ENCODE measurements around the gene GSTO1.

The GSTO1 gene

DNA sequence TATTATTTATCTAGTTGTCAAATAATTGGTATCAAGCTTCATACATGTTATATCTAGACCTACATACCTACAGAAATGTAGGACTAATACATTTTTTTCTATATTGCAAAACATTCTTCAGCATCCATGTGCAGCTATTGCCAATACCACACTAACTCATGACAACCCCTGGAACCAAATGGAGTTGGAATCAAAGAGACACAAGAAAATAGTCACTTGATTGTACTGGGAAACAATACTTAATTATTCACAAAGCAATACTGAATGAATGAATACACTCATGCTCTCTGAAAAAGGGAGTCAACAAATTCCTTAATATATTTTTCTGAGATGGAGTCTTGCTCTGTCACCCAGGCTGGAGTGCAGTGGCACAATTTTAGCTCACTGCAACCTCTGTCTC lies 12.1 kb upstream of the GSTO1 start:
- TF ChIP-seq, protein P1, sequence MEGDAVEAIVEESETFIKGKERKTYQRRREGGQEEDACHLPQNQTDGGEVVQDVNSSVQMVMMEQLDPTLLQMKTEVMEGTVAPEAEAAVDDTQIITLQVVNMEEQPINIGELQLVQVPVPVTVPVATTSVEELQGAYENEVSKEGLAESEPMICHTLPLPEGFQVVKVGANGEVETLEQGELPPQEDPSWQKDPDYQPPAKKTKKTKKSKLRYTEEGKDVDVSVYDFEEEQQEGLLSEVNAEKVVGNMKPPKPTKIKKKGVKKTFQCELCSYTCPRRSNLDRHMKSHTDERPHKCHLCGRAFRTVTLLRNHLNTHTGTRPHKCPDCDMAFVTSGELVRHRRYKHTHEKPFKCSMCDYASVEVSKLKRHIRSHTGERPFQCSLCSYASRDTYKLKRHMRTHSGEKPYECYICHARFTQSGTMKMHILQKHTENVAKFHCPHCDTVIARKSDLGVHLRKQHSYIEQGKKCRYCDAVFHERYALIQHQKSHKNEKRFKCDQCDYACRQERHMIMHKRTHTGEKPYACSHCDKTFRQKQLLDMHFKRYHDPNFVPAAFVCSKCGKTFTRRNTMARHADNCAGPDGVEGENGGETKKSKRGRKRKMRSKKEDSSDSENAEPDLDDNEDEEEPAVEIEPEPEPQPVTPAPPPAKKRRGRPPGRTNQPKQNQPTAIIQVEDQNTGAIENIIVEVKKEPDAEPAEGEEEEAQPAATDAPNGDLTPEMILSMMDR (IDR thresholded peaks at IDR 0.05) = no peak

DNA sequence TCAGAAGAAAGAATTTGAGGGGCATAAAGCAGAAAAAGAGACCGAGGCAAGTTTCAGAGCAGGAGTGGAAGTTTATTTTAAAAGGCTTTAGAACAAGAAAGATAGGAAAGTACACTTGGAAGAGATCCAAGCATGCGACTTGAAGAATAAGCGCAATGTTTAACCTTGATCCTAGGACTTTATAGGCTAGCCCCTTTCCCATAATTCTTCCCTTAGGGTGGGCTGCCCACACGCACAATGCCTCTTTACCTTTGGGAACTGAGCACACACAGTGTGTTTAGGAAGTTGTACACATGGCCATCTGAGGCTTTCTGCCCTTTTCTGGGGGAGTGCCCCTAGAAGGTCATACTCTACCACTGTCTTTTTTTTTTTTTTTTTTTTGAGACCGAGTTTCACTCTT lies 11.2 kb upstream of the GSTO1 start:
- TF ChIP-seq, protein P1 (IDR thresholded peaks at IDR 0.05) = no peak

DNA sequence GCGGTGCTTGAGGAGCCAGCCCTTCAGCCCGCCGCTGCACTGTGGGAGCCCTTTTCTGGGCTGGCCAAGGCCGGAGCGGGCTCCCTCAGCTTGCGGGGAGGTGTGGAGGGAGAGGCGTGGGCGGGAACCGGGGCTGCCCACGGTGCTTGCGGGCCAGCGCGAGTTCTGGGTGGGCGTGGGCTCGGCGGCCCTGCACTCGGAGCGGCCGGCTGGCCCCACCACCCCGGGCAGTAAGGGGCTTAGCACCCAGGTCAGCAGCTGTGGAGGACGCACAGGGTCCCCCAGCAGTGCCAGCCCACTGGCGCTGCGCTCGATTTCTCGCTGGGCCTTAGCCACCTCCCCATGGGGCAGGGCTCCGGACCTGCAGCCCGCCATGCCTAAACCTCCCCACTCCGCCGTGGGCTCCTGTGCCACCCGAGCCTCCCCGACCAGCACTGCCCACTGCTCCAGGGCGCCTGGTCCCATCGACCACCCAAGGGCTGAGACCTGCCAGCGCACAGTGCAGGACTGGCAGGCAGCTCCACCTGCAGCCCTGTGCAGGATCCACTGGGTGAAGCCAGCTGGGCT lies 9.5 kb upstream of the GSTO1 start:
- TF ChIP-seq, protein P1 (IDR thresholded peaks at IDR 0.05) = no peak

DNA sequence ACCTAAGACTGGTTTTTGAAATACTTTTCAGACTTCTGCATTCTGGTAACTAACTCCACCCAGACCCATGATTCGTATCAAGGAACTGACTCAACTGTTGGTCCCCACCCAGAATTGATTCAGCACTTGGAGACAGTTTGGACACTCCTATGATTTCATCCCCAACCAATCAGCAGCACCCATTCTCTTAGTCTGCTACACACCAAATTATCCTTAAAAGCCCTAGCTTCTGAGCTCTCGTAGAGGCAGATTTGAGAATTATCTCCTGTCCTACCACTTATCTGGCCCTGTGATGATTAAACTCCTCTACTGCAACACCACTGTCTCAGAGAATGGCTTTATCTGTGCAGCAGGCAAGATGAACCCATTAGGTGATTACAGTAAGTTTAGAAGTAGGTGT lies 7.7 kb upstream of the GSTO1 start:
- TF ChIP-seq, protein P1 (IDR thresholded peaks at IDR 0.05) = no peak

DNA sequence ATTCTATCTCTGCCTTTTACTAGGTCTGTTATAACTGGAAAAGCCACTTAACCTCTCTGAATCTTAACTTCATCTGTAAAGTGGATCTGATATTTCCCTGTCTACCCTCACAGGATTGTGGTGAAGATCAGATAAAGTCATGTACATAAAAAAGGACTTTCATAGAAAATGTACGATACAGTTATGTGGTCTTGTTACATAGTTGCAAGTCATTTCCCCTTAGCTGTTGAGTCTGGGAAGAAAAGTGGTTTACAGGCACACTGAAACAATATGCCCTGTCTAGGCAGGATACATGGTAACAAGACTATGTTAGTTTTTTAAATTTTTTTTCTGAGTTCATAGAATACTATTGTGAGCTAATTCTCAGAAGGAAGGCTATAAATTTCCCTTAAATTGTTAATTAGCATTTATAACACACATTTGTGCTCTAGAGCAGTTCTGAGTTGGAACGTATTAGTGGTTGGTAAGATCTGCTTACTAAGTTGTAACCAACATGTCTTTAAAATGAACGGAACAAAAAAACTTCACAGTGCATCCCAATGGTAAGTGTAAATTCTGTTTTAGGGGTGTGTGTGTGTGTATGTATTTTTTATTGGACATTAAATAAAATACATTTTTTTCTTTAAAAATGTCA lies 7.1 kb upstream of the GSTO1 start:
- TF ChIP-seq, protein P1 (IDR thresholded peaks at IDR 0.05) = no peak

DNA sequence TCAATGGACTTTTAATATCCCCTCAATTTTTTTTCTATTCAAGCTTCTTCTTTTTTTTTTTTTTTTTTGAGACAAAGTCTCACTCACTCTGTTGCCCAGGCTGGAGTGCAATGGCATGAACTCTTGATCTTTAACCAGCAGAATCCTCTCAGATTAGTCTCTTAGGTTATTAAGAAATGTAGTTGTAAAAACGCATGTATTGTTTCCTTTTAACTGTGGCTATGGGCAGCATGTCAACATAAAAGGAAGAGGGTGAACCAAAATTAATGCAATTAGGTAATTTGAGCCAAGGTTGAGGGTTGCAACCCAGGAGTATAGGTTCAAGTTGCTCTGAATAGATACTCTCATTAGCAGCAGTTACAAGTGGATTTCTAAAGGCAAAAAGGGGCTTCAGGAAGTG lies 4.3 kb upstream of the GSTO1 start:
- TF ChIP-seq, protein P1 (IDR thresholded peaks at IDR 0.05) = no peak

DNA sequence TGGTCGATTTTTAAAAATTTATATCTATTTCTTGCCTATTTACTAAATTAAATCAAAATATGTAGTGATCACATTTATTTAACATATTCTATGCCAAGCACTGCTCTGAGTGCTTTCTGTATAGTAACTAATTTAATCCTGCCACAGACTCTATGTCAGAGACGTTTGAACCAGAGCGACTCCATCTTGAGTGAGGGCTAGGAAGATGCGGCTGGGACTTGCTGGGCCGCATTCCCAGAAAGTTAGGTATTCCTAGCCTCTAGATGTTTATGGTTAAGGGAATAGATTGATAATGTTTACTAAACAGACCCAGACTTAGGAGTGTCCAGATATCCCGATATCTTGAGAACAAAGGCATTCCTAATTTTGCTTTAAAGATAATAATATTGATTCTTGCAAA lies 3.2 kb upstream of the GSTO1 start:
- TF ChIP-seq, protein P1 (IDR thresholded peaks at IDR 0.05) = no peak

DNA sequence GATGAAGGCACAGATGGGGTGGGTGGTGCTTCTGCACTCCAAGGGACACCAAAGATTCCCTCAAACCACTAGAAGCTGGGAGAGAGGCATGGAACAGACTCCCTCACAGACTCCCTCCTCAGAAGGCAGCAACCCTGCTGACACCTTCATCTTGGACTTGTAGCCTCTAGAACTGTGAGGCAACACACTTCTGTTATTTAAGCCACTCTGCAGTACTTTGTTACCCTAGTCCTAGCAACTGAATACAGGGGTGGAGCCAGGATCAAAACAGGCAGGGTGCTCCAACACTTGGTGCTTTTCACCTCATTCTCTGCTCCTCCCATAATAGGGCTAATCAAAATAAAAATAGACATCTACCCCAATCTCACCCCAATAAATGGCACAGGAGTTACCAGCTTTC lies 2.3 kb upstream of the GSTO1 start:
- TF ChIP-seq, protein P1 (IDR thresholded peaks at IDR 0.05) = no peak
